Subcutaneous adipose tissue (tissue), 4 donors: ENCODE results near the gene TTYH3. TPM values are rescaled to one million over a fixed set of nuclear protein-coding genes. Genes with fewer than 3 reads are reported as not detected.

Experiments
- total RNA-seq, 4 donors: library from RNA; depleted of rRNA; stranded (reverse); fragments of >200 nt; gene quantifications; one replicate each; pipeline ENCODE4 v1.1.0, GENCODE V29; 2016
- TF ChIP-seq, protein P1 (sequence below): fragments of 450-650 bp; IDR thresholded peaks from one replicate; pipeline ENCODE4 v1.5.1; 2016; ENCODE audit warnings: low read depth, mild to moderate bottlenecking, control low read depth, antibody characterized with exemption, moderate library complexity

TTYH3 gene
- total RNA-seq, 4 donors from 2014 or later: 16.0 to 45.4 (median 21.5) TPM

- TF ChIP-seq, protein P1, sequence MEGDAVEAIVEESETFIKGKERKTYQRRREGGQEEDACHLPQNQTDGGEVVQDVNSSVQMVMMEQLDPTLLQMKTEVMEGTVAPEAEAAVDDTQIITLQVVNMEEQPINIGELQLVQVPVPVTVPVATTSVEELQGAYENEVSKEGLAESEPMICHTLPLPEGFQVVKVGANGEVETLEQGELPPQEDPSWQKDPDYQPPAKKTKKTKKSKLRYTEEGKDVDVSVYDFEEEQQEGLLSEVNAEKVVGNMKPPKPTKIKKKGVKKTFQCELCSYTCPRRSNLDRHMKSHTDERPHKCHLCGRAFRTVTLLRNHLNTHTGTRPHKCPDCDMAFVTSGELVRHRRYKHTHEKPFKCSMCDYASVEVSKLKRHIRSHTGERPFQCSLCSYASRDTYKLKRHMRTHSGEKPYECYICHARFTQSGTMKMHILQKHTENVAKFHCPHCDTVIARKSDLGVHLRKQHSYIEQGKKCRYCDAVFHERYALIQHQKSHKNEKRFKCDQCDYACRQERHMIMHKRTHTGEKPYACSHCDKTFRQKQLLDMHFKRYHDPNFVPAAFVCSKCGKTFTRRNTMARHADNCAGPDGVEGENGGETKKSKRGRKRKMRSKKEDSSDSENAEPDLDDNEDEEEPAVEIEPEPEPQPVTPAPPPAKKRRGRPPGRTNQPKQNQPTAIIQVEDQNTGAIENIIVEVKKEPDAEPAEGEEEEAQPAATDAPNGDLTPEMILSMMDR: no peak
Measured at GRCh38 chr7:2670171-2670570, 38.4 kb downstream of the TTYH3 start.

DNA sequence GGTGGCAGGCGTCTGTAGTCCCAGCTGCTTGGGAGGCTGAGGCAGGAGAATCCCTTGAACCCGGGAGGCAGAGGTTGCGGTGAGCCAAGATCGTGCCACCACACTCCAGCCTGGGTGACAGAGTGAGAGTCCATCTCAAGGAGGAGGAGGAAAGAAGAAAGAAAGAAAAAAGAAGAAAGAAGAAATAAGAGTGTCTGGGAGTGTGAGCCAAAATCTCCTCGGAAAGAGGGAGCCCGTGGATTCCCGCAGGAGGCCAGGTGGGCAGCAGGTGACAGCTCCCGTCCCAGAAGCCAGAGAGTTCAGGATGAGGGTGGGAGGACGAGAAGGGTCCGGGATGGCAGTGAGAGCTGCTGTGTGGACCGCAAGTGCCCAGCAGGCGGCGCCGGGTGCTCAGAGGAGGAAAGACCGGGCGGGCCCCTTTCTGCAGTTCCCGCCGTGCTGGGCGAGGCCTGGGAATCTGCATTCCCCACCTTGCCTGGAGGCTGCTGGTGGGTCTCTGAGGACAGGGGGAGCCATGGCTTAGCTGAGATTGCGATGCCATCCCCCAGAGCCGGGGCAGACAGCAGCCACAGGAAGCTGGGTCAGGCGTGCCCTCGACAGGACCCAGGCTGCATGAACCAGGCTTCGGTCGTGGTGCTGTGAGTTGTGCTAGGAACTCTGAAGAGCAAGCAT is 39.1 kb downstream of the TTYH3 start:
- TF ChIP-seq, protein P1: no peak

DNA sequence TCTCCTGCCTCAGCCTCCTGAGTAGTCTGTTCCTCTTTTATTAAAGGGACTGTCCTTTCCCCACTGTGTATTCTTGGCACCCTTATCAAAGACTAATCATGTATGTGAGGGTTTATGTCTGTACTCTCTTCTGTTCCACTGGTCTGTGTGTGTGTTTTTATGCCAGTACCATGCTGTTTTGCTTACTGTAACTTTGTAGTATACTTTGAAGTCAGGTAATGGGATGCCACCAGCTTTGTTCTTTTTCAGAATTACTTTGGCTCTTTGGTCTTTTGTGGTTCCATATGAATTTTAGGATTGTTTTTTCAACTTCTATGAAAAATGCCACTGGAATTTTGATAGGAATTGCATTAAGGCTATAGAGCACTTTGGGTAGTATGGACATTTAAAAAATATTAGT is 42.1 kb downstream of the TTYH3 start:
- TF ChIP-seq, protein P1: no peak

GRCh38 chr7:2675256-2675764 is 43.5 kb downstream of the TTYH3 start:
- TF ChIP-seq, protein P1: no peak

DNA sequence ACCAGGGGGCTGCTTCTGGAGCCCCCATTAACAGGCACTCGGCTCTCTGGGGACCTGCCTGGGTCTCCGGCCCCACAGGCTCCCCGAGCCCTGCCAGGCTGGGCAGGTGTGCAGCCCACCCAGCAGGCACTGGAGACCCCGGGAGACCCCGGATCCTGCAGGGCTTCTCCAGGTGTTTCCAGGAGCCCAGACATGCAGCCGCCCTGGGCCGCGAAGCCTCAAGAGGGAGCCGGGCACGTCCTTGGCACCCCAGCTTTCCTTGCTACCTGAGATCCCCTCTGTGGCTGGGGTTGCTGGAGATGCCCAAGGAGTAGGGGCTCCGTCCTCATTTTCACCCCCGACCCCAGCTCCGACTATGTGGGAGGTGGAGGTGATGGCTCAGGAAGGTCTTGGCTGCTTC is 48.5 kb downstream of the TTYH3 start:
- TF ChIP-seq, protein P1: no peak

DNA sequence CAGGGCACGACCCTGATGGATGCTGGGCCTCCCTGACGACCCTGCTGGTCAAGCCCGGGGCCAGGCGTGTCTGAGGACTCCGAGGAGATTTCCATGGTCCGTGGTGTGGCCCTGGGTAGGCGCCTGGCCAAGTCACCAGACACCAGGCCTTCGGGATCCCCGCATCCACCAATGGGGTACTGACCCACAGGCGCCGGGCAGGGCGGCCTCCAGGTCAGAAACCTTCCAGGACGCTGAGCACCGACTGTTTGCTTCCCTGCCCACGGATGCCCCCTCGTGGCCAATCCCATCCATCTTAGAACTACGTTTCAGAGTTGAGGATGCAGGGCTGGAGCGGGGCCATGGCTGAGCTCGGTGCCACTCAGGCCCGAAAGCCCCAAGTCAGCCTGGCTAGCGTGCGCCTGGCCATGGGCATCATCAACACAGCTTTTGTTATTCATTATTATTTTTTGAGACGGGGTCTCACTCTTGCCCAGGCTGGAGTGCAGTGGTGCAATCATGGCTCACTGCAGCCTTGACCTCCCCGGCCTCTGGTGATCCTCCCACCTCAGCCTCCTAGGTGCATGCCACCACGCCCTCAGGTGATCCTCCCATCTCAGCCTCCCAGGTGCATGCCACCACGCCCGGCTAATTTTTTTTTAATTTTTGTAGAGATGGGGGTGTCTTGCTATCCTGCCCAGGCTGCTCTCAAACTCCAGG is 49.2 kb downstream of the TTYH3 start:
- TF ChIP-seq, protein P1: no peak

DNA sequence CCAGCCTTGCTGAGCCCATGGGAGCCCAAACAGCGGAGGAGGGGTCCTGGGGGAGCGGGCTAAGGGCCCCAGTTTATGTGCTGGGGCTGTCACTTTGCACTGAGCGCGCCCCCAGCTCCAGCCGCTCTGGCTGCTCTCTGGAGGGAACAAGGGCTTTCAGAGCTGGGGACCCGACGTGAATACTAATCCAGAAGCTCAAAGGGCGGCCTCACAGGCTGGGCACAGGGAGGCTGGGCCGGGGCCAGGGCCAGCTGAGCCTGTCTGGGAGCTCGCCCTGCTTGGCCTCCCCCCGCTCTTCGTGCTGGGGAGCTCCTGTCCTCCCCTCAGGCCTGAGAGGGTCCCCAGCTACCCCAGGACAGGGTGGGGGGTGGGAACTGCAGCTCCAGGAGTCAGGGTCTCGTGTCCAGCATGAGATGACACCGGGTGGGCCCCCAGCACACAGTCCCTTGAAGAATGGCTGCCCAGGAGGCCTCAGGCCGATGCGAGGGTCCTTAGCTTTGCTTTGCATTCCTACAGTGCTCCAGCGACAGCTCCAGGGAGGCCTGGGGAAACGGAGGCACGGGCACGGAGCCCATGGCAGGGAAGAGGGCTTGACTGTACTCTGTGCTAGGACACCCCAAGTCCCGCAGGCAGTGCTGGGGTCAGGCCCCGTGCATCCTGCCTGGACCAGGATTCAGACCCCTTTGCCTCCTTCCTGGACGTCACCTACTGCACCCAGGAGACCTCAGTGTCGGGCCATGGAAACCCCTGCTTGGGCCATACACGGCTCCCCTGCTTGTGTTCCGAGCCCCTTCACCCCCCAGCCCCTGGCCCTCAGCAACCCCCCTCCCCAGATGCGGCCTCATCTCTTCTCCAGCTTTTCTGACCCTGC is 50.4 kb downstream of the TTYH3 start:
- TF ChIP-seq, protein P1: no peak
